ENCODE results near the gene ZNF423.

DNA sequence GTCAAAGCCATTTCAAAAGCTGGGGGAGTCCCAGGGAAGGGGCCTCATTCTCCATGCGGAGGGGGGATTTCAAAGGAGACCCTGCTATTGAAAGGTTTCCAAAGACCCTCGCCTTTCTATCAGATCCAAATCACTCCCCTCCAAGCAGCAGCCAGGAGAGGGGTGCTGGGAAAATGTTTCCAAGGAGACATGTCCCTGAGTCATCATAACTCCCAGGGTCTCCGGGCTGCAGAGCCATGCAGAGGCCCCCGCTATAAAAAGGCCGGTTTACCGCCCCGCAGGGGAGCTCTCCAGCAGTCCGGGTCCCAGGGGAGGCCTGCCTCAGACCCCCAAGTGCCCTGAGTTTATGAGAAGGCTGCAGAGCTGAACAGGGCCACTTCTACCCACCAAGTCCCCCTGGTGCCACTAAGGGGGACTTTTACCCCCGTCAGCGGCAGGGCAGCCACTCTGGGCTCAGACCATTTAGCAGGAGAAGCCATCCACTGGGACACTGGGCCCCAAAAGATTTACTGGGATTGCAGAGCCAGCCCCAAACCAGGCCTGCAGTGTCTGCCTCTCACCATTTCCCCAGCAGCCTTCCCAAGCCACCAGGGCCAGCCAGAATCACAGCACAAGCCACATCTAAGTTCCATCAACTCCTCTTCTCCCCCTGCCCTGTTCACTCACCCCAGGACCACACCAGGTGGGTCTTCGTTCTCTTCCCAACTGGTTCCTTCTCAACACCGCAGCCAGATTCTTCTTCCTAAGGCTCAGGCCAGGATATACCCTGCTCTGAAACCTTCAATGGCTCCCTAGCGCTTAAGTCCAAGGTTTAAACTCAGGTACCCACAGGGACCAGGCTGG is 234.4 kb downstream of the ZNF423 start:
- TF ChIP-seq, protein P1, sequence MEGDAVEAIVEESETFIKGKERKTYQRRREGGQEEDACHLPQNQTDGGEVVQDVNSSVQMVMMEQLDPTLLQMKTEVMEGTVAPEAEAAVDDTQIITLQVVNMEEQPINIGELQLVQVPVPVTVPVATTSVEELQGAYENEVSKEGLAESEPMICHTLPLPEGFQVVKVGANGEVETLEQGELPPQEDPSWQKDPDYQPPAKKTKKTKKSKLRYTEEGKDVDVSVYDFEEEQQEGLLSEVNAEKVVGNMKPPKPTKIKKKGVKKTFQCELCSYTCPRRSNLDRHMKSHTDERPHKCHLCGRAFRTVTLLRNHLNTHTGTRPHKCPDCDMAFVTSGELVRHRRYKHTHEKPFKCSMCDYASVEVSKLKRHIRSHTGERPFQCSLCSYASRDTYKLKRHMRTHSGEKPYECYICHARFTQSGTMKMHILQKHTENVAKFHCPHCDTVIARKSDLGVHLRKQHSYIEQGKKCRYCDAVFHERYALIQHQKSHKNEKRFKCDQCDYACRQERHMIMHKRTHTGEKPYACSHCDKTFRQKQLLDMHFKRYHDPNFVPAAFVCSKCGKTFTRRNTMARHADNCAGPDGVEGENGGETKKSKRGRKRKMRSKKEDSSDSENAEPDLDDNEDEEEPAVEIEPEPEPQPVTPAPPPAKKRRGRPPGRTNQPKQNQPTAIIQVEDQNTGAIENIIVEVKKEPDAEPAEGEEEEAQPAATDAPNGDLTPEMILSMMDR (IDR thresholded peaks at IDR 0.05; ENCODE audit: low read depth, low read length, poor library complexity, severe bottlenecking), result no peak
- TF ChIP-seq EZH2phosphoT487 (IDR thresholded peaks at IDR 0.05; ENCODE audit: borderline replicate concordance, low read length), result no peak

Measured in DOHH2 (cell line).